HG02678 (cell line): ENCODE measurements around the gene TTYH3.
"Not testable (repeated sequence)": the region's sequence is repeated elsewhere in the genome, so short reads cannot be mapped to it uniquely, and the experiment has no call there.

Experiments used
- ATAC-seq: cut with Tn5 transposase; IDR thresholded peaks from one replicate; pipeline ENCODE4 v1.9.1; 2021; ENCODE audit warnings: mild to moderate bottlenecking, moderate library complexity; ENCODE audit not compliant: unreplicated experiment

TTYH3 gene

GRCh38 chr7:2602406-2603043 lies 29.3 kb upstream of the TTYH3 start:
- ATAC-seq: no peak

- ATAC-seq: no peak
These were observed 28.5 kb upstream of the TTYH3 start for GRCh38 chr7:2603044-2603965.

GRCh38 chr7:2604608-2605174 lies 27.1 kb upstream of the TTYH3 start:
- ATAC-seq: no peak

- ATAC-seq: no peak
These were observed 25.9 kb upstream of the TTYH3 start for GRCh38 chr7:2605608-2606538.

GRCh38 chr7:2606539-2606936 lies 25.2 kb upstream of the TTYH3 start:
- ATAC-seq: no peak

GRCh38 chr7:2607122-2607922 lies 24.5 kb upstream of the TTYH3 start:
- no peak for ATAC-seq

- no peak for ATAC-seq
These were observed 23.6 kb upstream of the TTYH3 start for GRCh38 chr7:2607923-2608904.

- no peak for ATAC-seq
These were observed 22.8 kb upstream of the TTYH3 start for GRCh38 chr7:2608921-2609411.

- ATAC-seq: not testable (repeated sequence)
These were observed 22.1 kb upstream of the TTYH3 start for GRCh38 chr7:2609646-2610045.

- ATAC-seq: no peak
These were observed 21.3 kb upstream of the TTYH3 start for GRCh38 chr7:2610466-2610865.

GRCh38 chr7:2610898-2611297 lies 20.9 kb upstream of the TTYH3 start:
- no peak for ATAC-seq

- no peak for ATAC-seq
These were observed 20.4 kb upstream of the TTYH3 start for GRCh38 chr7:2611401-2611800.

- no peak for ATAC-seq
These were observed 19.9 kb upstream of the TTYH3 start for GRCh38 chr7:2611922-2612321.

- no peak for ATAC-seq
These were observed 19.2 kb upstream of the TTYH3 start for GRCh38 chr7:2612445-2613097.

- ATAC-seq: no peak
These were observed 18.5 kb upstream of the TTYH3 start for GRCh38 chr7:2613098-2613930.

- ATAC-seq: no peak
These were observed 17.7 kb upstream of the TTYH3 start for GRCh38 chr7:2613931-2614600.
